ENCODE results near the gene IFITM5.

IFITM5 gene

GRCh38 chr11:282171-282570 is 17.2 kb downstream of the IFITM5 start:
- DNase-seq: no peak

- DNase-seq: no peak
Measured at GRCh38 chr11:281486-282161, 17.7 kb downstream of the IFITM5 start.

- peak; percentile 41 for DNase-seq
Measured at GRCh38 chr11:280706-281485, 18.4 kb downstream of the IFITM5 start.

- peak; percentile 53 for DNase-seq
Measured at GRCh38 chr11:279966-280705, 19.2 kb downstream of the IFITM5 start.

- DNase-seq: no peak
Measured at GRCh38 chr11:279040-279965, 20.0 kb downstream of the IFITM5 start.

GRCh38 chr11:278001-278951 is 21.1 kb downstream of the IFITM5 start, which contains the start of gene NLRP6:
Gene NLRP6 (plus strand): TSS chr11:278407. CDS start chr11:278570, 163 bp downstream.
- DNase-seq: no peak

- no peak for DNase-seq
Measured at GRCh38 chr11:276219-276618, 23.1 kb downstream of the IFITM5 start.

GRCh38 chr11:272931-273198 is 26.5 kb downstream of the IFITM5 start:
- DNase-seq: no peak

GRCh38 chr11:272195-272930 is 27.0 kb downstream of the IFITM5 start:
- DNase-seq: no peak

- DNase-seq: no peak
Measured at GRCh38 chr11:271319-271715, 28.0 kb downstream of the IFITM5 start.

GRCh38 chr11:270451-271318 is 28.6 kb downstream of the IFITM5 start:
- no peak for DNase-seq

- DNase-seq: peak; percentile 80
Measured at GRCh38 chr11:269146-269890, 30.0 kb downstream of the IFITM5 start.

GRCh38 chr11:268716-269145 is 30.6 kb downstream of the IFITM5 start:
- DNase-seq: peak; percentile 69

GRCh38 chr11:267491-267994 is 31.8 kb downstream of the IFITM5 start:
- peak; percentile 59 for DNase-seq

GRCh38 chr11:266676-267439 is 32.5 kb downstream of the IFITM5 start:
- DNase-seq: peak; percentile 43

GRCh38 chr11:261624-262023 is 37.7 kb downstream of the IFITM5 start:
- no peak for DNase-seq

- no peak for DNase-seq
Measured at GRCh38 chr11:259413-259812, 39.9 kb downstream of the IFITM5 start.
